Thyroid gland (tissue), 4 donors: ENCODE data around the gene ACAA1.

Experiments
- CTCF ChIP-seq, 6 experiments: fragments of 200-600 bp in 3 of 6; fragments of 450-650 bp in 3 of 6; sonication (generic) in 3 of 6; IDR thresholded peaks; one replicate each; pipeline ENCODE4 v1.5.1; 2016 to 2019; ENCODE audit warnings: antibody characterized with exemption in 6 of 6, mild to moderate bottlenecking in 2 of 6, inconsistent platforms in 1 of 6, moderate library complexity in 1 of 6
- POLR2A ChIP-seq, 2 donors: fragments of 450-650 bp; IDR thresholded peaks; one replicate each; pipeline ENCODE4 v1.6.1; 2017; ENCODE audit warnings: antibody characterized with exemption in 2 of 2, mild to moderate bottlenecking in 2 of 2, moderate library complexity in 1 of 2

GRCh38 chr3:38115645-38116427 lies 21.1 kb downstream of the ACAA1 start:
- no peak for TF ChIP-seq POLR2A (IDR thresholded peaks at IDR 0.05)
- TF ChIP-seq CTCF (IDR thresholded peaks at IDR 0.05) = no peak
